Upper lobe of left lung (tissue), 4 donors: ENCODE data around the gene MARCHF9.

Experiments used
- POLR2A ChIP-seq, 4 donors: fragments of 450-650 bp; IDR thresholded peaks; one replicate each; pipeline ENCODE4 v1.5.1; 2016 to 2017; ENCODE audit warnings: antibody characterized with exemption in 4 of 4, mild to moderate bottlenecking in 2 of 4
- POLR2AphosphoS5 ChIP-seq, 2 donors: sonication (generic); formaldehyde crosslinking; IDR thresholded peaks; one replicate each; pipeline ENCODE4 v1.5.1; 2017; ENCODE audit warnings: antibody characterized with exemption in 2 of 2

GRCh38 chr12:57751788-57752667, 2.9 kb upstream of the MARCHF9 start, which contains the start of gene CDK4:
- TF ChIP-seq POLR2AphosphoS5 (IDR thresholded peaks at IDR 0.05) (peak; percentile 90 to 92), POLR2A (IDR thresholded peaks at IDR 0.05) (peak in 3 of 4 donors; percentile 37 to 84 (median 75))
